Measurements from ENCODE around the gene S100PBP.

The S100PBP gene

DNA sequence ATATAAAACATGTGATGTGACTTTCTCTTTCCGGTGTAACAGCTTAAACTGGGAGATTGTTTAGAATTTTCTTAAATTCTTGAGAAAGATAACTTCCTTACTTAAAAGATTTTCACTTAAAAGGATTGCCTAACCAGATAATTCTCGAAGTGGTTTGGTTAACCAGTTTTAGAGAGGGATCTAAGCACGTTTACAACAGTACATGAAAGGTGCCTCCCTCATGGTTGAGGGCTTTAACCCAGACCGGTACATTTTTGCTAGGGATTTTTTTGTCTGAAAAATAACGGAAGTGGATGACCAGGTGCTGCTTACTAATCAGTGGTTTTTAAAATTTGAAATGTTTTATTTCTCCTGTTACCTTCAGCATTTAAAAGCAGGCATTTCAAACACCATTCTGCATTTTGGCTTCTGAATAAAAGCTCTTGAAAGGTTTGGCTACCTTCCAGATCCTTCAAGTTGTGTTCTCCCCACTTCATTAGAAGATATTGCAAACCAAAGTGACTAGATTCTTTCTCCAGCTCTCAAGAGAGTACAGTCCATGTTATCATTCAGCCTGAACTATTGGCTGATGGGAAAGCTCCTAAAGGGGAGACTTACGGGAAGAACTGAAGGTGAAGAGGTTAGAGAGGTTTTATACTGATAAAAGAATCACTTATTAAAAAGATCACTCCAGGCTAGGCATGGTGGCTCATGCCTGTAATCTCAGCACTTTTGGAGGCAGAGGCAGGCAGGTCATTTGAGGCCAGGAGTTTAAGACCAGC is 12.8 kb downstream of the S100PBP start:
- no peak for DNase-seq (ENCODE audit: low spot score)

GRCh38 chr1:32831878-32832277 is 14.4 kb downstream of the S100PBP start:
- DNase-seq (ENCODE audit: low spot score), result no peak

DNA sequence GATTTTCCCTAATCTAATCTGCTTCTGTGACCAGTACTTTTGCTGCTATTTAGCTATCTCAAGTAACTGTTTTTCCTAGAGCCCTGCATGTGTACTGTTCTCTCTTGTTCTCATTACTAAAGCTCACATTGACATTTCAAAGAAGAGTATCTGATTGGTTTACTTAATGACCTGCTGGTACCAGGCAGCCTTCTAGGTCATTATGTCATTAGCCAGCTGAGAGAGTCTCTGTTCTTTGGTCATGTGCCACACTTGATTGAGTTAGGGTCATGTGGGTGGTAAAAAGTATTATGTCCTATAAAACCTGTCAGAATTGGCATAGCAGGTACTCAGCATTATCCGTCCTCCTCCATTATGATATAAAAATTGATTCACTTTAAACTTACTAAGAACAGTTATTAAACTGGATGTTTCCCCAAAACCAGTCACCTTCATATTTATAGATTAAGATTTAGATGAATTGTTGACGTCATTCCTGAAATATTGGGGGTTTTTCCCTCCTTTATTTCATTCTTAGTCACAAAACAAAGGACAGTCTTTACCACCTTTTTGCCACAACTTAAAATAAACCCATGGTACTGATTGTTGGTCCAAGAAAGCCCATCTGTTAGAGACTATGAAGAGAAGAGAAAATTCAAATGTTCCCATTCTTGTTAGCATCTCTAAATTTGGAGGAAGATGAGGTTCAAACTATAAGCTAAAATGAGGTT is 31.1 kb downstream of the S100PBP start:
- DNase-seq (ENCODE audit: low spot score), result no peak

GRCh38 chr1:32855861-32856617 is 38.6 kb downstream of the S100PBP start:
- DNase-seq (ENCODE audit: low spot score), result no peak

DNA sequence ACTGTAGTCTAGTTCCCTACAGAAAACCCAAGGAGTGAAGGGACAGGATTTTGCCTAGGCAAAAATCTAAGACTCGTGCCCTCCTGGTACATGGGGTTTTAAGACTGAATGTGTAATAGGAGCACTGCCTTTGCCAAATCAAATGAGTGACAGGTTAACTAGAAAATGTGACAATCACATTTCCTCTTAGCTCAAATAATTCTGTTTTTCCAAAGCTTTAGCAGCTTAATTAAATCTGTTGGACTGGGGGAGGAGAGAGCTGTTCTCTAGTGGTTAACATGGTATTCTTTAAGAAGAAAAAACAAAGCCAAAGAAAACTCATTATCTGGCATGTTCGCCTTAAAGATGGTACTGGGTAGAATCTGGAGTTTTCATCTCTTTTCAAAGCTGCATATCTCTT is 40.7 kb downstream of the S100PBP start:
- no peak for DNase-seq (ENCODE audit: low spot score)

DNA sequence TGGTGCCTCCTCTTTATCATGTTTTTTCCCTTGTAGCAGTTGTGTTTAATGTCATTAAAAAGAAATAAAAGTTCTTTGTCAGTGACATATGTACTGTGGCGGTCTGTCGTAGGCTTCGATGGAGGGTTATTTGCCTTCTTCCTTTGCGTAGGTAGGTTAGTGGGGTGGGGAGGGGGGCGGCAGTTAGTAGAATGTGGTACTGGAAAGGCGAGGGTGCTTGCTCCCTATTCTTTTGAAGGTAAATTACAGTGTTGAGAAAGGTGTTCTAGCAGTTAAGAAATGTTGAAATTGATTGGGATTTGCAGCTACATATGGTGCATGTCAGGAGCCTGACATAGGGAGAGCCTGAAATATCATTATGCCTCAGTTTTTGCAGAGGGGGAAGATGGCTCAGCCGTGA is 41.3 kb downstream of the S100PBP start:
- DNase-seq (ENCODE audit: low spot score), result no peak

DNA sequence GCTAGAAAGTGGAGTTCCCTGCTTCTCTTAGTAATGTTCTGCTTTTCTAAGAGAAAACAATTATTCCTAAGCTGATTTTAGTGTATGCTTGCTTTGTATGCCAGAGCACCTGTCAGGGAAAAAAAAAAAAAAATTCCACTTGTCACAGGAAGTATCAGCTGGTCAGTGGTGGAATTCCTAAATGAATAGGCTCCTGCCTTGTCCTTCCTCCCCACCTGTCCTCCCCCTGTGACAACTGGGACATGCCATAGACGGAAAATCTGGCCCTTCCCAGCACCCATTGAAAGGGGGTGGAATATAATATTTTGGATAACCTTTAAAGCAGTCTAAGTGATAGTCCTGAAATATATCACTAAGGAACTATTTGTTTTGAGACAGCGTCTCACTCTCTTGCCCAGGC is 42.5 kb downstream of the S100PBP start:
- DNase-seq (ENCODE audit: low spot score), result no peak

DNA sequence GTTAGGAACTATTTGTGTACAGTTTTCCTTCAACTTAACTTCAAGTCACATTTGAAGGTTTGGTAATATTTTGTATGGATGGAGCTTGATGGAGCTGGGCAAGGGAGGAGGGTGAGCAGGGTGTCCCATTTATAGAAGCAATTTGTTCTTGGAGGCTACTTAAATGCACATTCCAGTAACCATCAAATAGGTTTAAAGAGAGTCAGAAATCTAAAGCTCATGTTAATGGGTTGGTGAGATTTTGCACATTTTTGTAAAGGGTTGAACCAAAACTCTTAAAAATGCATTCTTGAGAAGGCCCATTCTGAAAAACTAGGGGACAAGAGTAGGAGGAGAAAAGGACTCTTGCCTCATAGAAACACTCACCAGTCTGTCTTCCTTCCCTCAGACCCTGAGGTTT is 43.1 kb downstream of the S100PBP start:
- no peak for DNase-seq (ENCODE audit: low spot score)

- DNase-seq (ENCODE audit: low spot score), result no peak
Observed at GRCh38 chr1:32861904-32862695, 44.6 kb downstream of the S100PBP start.

GRCh38 chr1:32863218-32863880 is 45.9 kb downstream of the S100PBP start:
- no peak for DNase-seq (ENCODE audit: low spot score)

GRCh38 chr1:32863881-32864245 is 46.4 kb downstream of the S100PBP start:
- DNase-seq (ENCODE audit: low spot score), result no peak

- DNase-seq (ENCODE audit: low spot score), result no peak
Observed at GRCh38 chr1:32864375-32865019, 47.0 kb downstream of the S100PBP start.

GRCh38 chr1:32865639-32866405 is 48.4 kb downstream of the S100PBP start:
- DNase-seq (ENCODE audit: low spot score), result no peak

- DNase-seq (ENCODE audit: low spot score), result no peak
Observed at GRCh38 chr1:32867151-32867550, 49.7 kb downstream of the S100PBP start.

- no peak for DNase-seq (ENCODE audit: low spot score)
Observed at GRCh38 chr1:32867671-32868070, 50.2 kb downstream of the S100PBP start.

- no peak for DNase-seq (ENCODE audit: low spot score)
Observed at GRCh38 chr1:32868085-32868484, 50.6 kb downstream of the S100PBP start.

GRCh38 chr1:32868806-32869455 is 51.5 kb downstream of the S100PBP start:
- DNase-seq (ENCODE audit: low spot score), result no peak

GRCh38 chr1:32869923-32870614 is 52.6 kb downstream of the S100PBP start:
- no peak for DNase-seq (ENCODE audit: low spot score)

All from germinal center (tissue), 1 donor.